SK-N-SH treated with all-trans-retinoic acid at 6 μM for 48 hours (cell line): ENCODE results near the gene DHH.

Experiments
- PPARA ChIP-seq: fragments of 250-450 bp; sonication (Bioruptor Pico); IDR thresholded peaks from 2 replicates; pipeline ENCODE4 v1.5.0; 2020; ENCODE audit warnings: mild to moderate bottlenecking, borderline replicate concordance
- ZC3H10 ChIP-seq: fragments of 250-450 bp; sonication (Bioruptor Pico); IDR thresholded peaks from 2 replicates; pipeline ENCODE4 v1.5.1; 2021; ENCODE audit warnings: mild to moderate bottlenecking, moderate library complexity

GRCh38 chr12:49131051-49131893 lies 36.7 kb upstream of the DHH start, which contains the start of gene TUBA1B:
- TF ChIP-seq PPARA (CRISPR knock-in tag), result no peak
- no peak for TF ChIP-seq ZC3H10 (CRISPR knock-in tag)
